Smooth muscle cell (in vitro differentiated cells): ENCODE data around the gene CHST15. TPM values are rescaled to one million over a fixed set of nuclear protein-coding genes. Genes with fewer than 3 reads are reported as not detected.

ENCODE experiments used
- DNase-seq: peaks from one replicate; lab custom pipeline; 2025; ENCODE audit not compliant: unreplicated experiment; lab: John Stamatoyannopoulos, UW
- H2AFZ ChIP-seq: fragments of 200-600 bp; sonication (generic); 2 replicates; pipeline ENCODE4 v1.6.0; 2016; ENCODE audit warnings: antibody characterized with exemption, low read depth, mild to moderate bottlenecking
- H3F3A ChIP-seq: fragments of 200-600 bp; sonication (generic); 2 replicates; pipeline ENCODE4 v1.6.0; 2017; ENCODE audit warnings: antibody characterized with exemption, low read depth
- H3K27ac ChIP-seq: fragments of 200-600 bp; sonication (generic); 2 replicates; pipeline ENCODE4 v1.5.1; 2016; ENCODE audit warnings: low read depth, mild to moderate bottlenecking
- H3K27me3 ChIP-seq: fragments of 200-600 bp; sonication (generic); 2 replicates; pipeline ENCODE4 v1.6.1; 2016; ENCODE audit warnings: low read depth, mild to moderate bottlenecking
- H3K36me3 ChIP-seq: fragments of 200-600 bp; sonication (generic); 2 replicates; pipeline ENCODE4 v1.5.1; 2016; ENCODE audit warnings: low read depth
- H3K4me1 ChIP-seq: fragments of 200-600 bp; sonication (generic); 2 replicates; pipeline ENCODE4 v1.5.1; 2016; ENCODE audit warnings: low read depth
- H3K4me2 ChIP-seq: fragments of 200-600 bp; sonication (generic); 2 replicates; pipeline ENCODE4 v1.6.0; 2016; ENCODE audit warnings: mild to moderate bottlenecking
- H3K4me3 ChIP-seq: fragments of 200-600 bp; sonication (generic); 2 replicates; pipeline ENCODE4 v1.5.1; 2016; ENCODE audit warnings: mild to moderate bottlenecking
- H3K79me2 ChIP-seq: fragments of 200-600 bp; sonication (generic); 2 replicates; pipeline ENCODE4 v1.6.0; 2016; ENCODE audit warnings: low read depth, mild to moderate bottlenecking
- H3K9ac ChIP-seq: fragments of 200-600 bp; sonication (generic); 2 replicates; pipeline ENCODE4 v1.6.0; 2016; ENCODE audit warnings: low read depth
- H3K9me3 ChIP-seq: fragments of 200-600 bp; sonication (generic); replicated peaks from 2 replicates; pipeline ENCODE4 v1.5.1; 2016; ENCODE audit warnings: low read depth
- H4K20me1 ChIP-seq: fragments of 200-600 bp; sonication (generic); 2 replicates; pipeline ENCODE4 v1.6.0; 2016; ENCODE audit warnings: low read depth
- CTCF ChIP-seq: fragments of 200-600 bp; sonication (generic); IDR thresholded peaks from 2 replicates; pipeline ENCODE4 v1.5.1; 2017; ENCODE audit warnings: borderline replicate concordance, mild to moderate bottlenecking, antibody characterized with exemption; ENCODE audit not compliant: insufficient read depth, poor library complexity, severe bottlenecking
- WGBS: methylation state at CpG from one replicate; pipeline ENCODE4 v1.1.7; 2016; ENCODE audit warnings: low lambda C conversion rate; 5-methylcytosine and 5-hydroxymethylcytosine counted together
- polyA plus RNA-seq: library from polyadenylated mRNA; unstranded; fragments of >200 nt; fragmentation: Nextera tagmentation; extraction: Ambion mirVana; gene quantifications from 2 replicates; pipeline ENCODE4 v1.2.1, GENCODE V29; 2016
- total RNA-seq: library from RNA; depleted of rRNA; stranded (reverse); fragments of >200 nt; gene quantifications from 2 replicates; pipeline ENCODE4 v1.2.3, GENCODE V29; 2014

CHST15 gene
- total and polyA plus RNA-seq, 2 experiments from 2014 or later = 14.1 to 20.4 TPM

GRCh38 chr10:123990889-123991288, 102.5 kb downstream of the CHST15 start:
- Histone ChIP-seq H2AFZ (no peak overlapping the region), H3K4me2 (no peak overlapping the region), H3K9me3 (no peaks in the 10 kb centered on the region), H3F3A (no peaks in the 10 kb centered on the region), H3K27me3 (peaks cover 6% of the 10 kb centered on the region), H3K9ac (no peak overlapping the region), H3K4me1 (no peaks in the 10 kb centered on the region), H3K4me3 (no peak overlapping the region), H3K79me2 (no peaks in the 10 kb centered on the region), H3K27ac (no peak overlapping the region), H4K20me1 (no peaks in the 10 kb centered on the region), H3K36me3 (no peaks in the 10 kb centered on the region)
- TF ChIP-seq CTCF = no peak
- WGBS = 93% methylated on average over 10 of the region's 10 CpGs
- no peak for DNase-seq

- Histone ChIP-seq H3K4me1 (no peaks in the 10 kb centered on the region), H3K36me3 (no peaks in the 10 kb centered on the region), H2AFZ (no peak overlapping the region), H3F3A (no peaks in the 10 kb centered on the region), H3K4me2 (no peak overlapping the region), H4K20me1 (no peaks in the 10 kb centered on the region), H3K27ac (no peak overlapping the region), H3K9ac (no peak overlapping the region), H3K27me3 (peaks cover 6% of the 10 kb centered on the region), H3K9me3 (no peaks in the 10 kb centered on the region), H3K4me3 (no peak overlapping the region), H3K79me2 (no peaks in the 10 kb centered on the region)
- TF ChIP-seq CTCF = no peak
- WGBS = 79% methylated on average over 2 of the region's 2 CpGs
- DNase-seq = no peak
Measured at GRCh38 chr10:123988694-123989093, 104.7 kb downstream of the CHST15 start.

- TF ChIP-seq CTCF = no peak
- no peak overlapping the region for H3K4me2 ChIP-seq
Measured at GRCh38 chr10:123986736-123987135, 106.7 kb downstream of the CHST15 start.

GRCh38 chr10:123974406-123974805, 119.0 kb downstream of the CHST15 start:
- Histone ChIP-seq H3K27ac (no peak overlapping the region), H3K79me2 (no peaks in the 10 kb centered on the region), H3K9me3 (no peaks in the 10 kb centered on the region), H3K4me3 (no peak overlapping the region), H3K4me1 (no peaks in the 10 kb centered on the region), H3K9ac (no peak overlapping the region), H4K20me1 (no peaks in the 10 kb centered on the region), H3F3A (no peaks in the 10 kb centered on the region), H3K27me3 (peaks cover 47% of the 10 kb centered on the region), H3K36me3 (no peaks in the 10 kb centered on the region), H3K4me2 (no peak overlapping the region), H2AFZ (no peak overlapping the region)
- DNase-seq = no peak
- no peak for TF ChIP-seq CTCF
- 88% methylated on average over 4 of the region's 4 CpGs for WGBS

More at GRCh38 chr10:123986736-123987135, 106.7 kb downstream of the CHST15 start:
- Histone ChIP-seq H3K4me1 (no peaks in the 10 kb centered on the region), H3K36me3 (no peaks in the 10 kb centered on the region), H4K20me1 (no peaks in the 10 kb centered on the region), H3K9ac (no peak overlapping the region), H2AFZ (no peak overlapping the region), H3K27me3 (peaks cover 12% of the 10 kb centered on the region), H3K79me2 (no peaks in the 10 kb centered on the region), H3K27ac (no peak overlapping the region), H3K4me3 (no peak overlapping the region), H3K9me3 (no peaks in the 10 kb centered on the region), H3F3A (no peaks in the 10 kb centered on the region)
- DNase-seq = no peak
- 39% methylated on average over 1 of the region's 1 CpG for WGBS
